ENCODE results near the gene MIEF1.

MIEF1 gene

GRCh38 chr22:39502789-39503409 lies 809 bp downstream of the MIEF1 start:
- TF ChIP-seq EGR1 (IDR thresholded peaks at IDR 0.05) (no peak), MAX (IDR thresholded peaks at IDR 0.05) (no peak), FOXM1 (IDR thresholded peaks at IDR 0.05; ENCODE audit: borderline replicate concordance, low read depth) (no peak), USF1 (IDR thresholded peaks at IDR 0.05) (no peak), EP300 (IDR thresholded peaks at IDR 0.05; ENCODE audit: borderline replicate concordance) (no peak), CREB1 (IDR thresholded peaks at IDR 0.05; ENCODE audit: low read depth) (no peak), NFIC (IDR thresholded peaks at IDR 0.05) (no peak), TEAD4 (IDR thresholded peaks at IDR 0.05) (no peak), TCF12 (IDR thresholded peaks at IDR 0.05; ENCODE audit: low read depth) (no peak), YY1 (IDR thresholded peaks at IDR 0.05; ENCODE audit: low read depth) (no peak)

- TF ChIP-seq RAD21 (IDR thresholded peaks at IDR 0.05; ENCODE audit: low read depth) (no peak), EP300 (IDR thresholded peaks at IDR 0.05; ENCODE audit: borderline replicate concordance) (no peak), TAF1 (IDR thresholded peaks at IDR 0.05; ENCODE audit: low read depth) (no peak), FOXM1 (IDR thresholded peaks at IDR 0.05; ENCODE audit: borderline replicate concordance, low read depth) (no peak), TEAD4 (IDR thresholded peaks at IDR 0.05) (no peak), MAX (IDR thresholded peaks at IDR 0.05) (no peak), CEBPB (IDR thresholded peaks at IDR 0.05) (no peak), REST (IDR thresholded peaks at IDR 0.05; ENCODE audit: low read depth) (no peak), USF1 (IDR thresholded peaks at IDR 0.05) (no peak), NFIC (IDR thresholded peaks at IDR 0.05) (no peak), ZBTB7A (IDR thresholded peaks at IDR 0.05; ENCODE audit: low read depth) (no peak), TCF12 (IDR thresholded peaks at IDR 0.05; ENCODE audit: low read depth) (no peak), YY1 (IDR thresholded peaks at IDR 0.05; ENCODE audit: low read depth) (no peak)
These were observed 1.5 kb downstream of the MIEF1 start for GRCh38 chr22:39503630-39504029.

GRCh38 chr22:39504071-39504470 lies 2.0 kb downstream of the MIEF1 start:
- TF ChIP-seq CEBPB (IDR thresholded peaks at IDR 0.05) (no peak), TAF1 (IDR thresholded peaks at IDR 0.05; ENCODE audit: low read depth) (no peak), TEAD4 (IDR thresholded peaks at IDR 0.05) (no peak), YY1 (IDR thresholded peaks at IDR 0.05; ENCODE audit: low read depth) (no peak), NFIC (IDR thresholded peaks at IDR 0.05) (no peak)

GRCh38 chr22:39508393-39508792 lies 6.3 kb downstream of the MIEF1 start:
- TF ChIP-seq REST (IDR thresholded peaks at IDR 0.05; ENCODE audit: low read depth) = no peak
- no peak for TF ChIP-seq EGR1 (IDR thresholded peaks at IDR 0.05)
- TF ChIP-seq FOXM1 (IDR thresholded peaks at IDR 0.05; ENCODE audit: borderline replicate concordance, low read depth) = no peak
- no peak for TF ChIP-seq TCF12 (IDR thresholded peaks at IDR 0.05; ENCODE audit: low read depth)
- TF ChIP-seq TAF1 (IDR thresholded peaks at IDR 0.05; ENCODE audit: low read depth) = no peak

GRCh38 chr22:39510529-39511149 lies 8.5 kb downstream of the MIEF1 start:
- no peak for TF ChIP-seq NFIC (IDR thresholded peaks at IDR 0.05)
- no peak for TF ChIP-seq TAF1 (IDR thresholded peaks at IDR 0.05; ENCODE audit: low read depth)
- no peak for TF ChIP-seq CREB1 (IDR thresholded peaks at IDR 0.05; ENCODE audit: low read depth)
- no peak for TF ChIP-seq YY1 (IDR thresholded peaks at IDR 0.05; ENCODE audit: low read depth)
- TF ChIP-seq TEAD4 (IDR thresholded peaks at IDR 0.05) = no peak
- TF ChIP-seq RAD21 (IDR thresholded peaks at IDR 0.05; ENCODE audit: low read depth) = no peak
- TF ChIP-seq USF1 (IDR thresholded peaks at IDR 0.05) = no peak
- TF ChIP-seq EP300 (IDR thresholded peaks at IDR 0.05; ENCODE audit: borderline replicate concordance) = no peak
- TF ChIP-seq EGR1 (IDR thresholded peaks at IDR 0.05) = no peak
- TF ChIP-seq TCF12 (IDR thresholded peaks at IDR 0.05; ENCODE audit: low read depth) = no peak
- no peak for TF ChIP-seq CEBPB (IDR thresholded peaks at IDR 0.05)

Measured in Ishikawa (cell line).